ENCODE measurements around the gene NUTM2B.
"Not testable (repeated sequence)": the region's sequence is repeated elsewhere in the genome, so short reads cannot be mapped to it uniquely, and the experiment has no call there.

Gene NUTM2B

DNA sequence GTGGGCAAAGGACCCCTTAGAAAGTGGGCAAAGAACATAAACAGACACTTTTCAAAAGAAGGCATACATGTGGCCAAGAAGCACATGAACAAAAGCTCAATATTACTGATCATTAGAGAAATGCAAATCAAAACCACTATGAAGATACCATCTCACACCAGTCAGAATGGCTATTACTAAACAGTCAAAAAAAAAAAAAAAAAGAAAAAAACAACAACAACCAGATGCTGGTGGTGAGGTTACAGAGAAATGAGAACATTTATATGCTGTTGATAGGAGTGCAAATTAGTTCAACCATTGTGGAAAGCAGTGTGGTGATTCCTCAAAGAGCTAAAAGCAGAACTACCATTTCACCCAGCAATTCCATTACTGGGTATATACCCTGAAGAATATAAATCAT is 50.6 kb downstream of the NUTM2B start:
- peak in 1 of 2 donors; percentile 45 for ATAC-seq

- ATAC-seq: not testable (repeated sequence)
These were observed 55.4 kb downstream of the NUTM2B start for GRCh38 chr10:79758297-79758993.

Measured in activated CD4-positive, CD25-positive, alpha-beta regulatory T cell treated with anti-CD3 and anti-CD28 coated beads, Interleukin-2, amount 50 U/mL, for 24 hours (primary cell).